Endothelial cell (in vitro differentiated cells): ENCODE data around the gene NUBPL. TPM values are rescaled to one million over a fixed set of nuclear protein-coding genes. Genes with fewer than 3 reads are reported as not detected.
"Not testable (repeated sequence)": the region's sequence is repeated elsewhere in the genome, so short reads cannot be mapped to it uniquely, and the experiment has no call there.

Source experiments
- DNase-seq: peaks from one replicate; pipeline ENCODE4 v3.0.0; 2021; ENCODE audit warnings: low spot score
- H3K27ac Mint-ChIP-seq: one replicate; pipeline ENCODE4 v1.8.0; 2021; ENCODE audit warnings: mixed read lengths, inconsistent platforms; ENCODE audit not compliant: unreplicated experiment
- H3K27me3 Mint-ChIP-seq: one replicate; pipeline ENCODE4 v1.8.0; 2021; ENCODE audit warnings: mild to moderate bottlenecking, moderate library complexity, mixed read lengths, inconsistent platforms; ENCODE audit not compliant: unreplicated experiment
- H3K36me3 Mint-ChIP-seq: one replicate; pipeline ENCODE4 v1.8.0; 2021; ENCODE audit warnings: mild to moderate bottlenecking, low read depth, mixed read lengths, inconsistent platforms; ENCODE audit not compliant: unreplicated experiment
- H3K4me1 Mint-ChIP-seq: one replicate; pipeline ENCODE4 v1.8.0; 2021; ENCODE audit warnings: mild to moderate bottlenecking, mixed read lengths, inconsistent platforms; ENCODE audit not compliant: unreplicated experiment
- H3K4me3 Mint-ChIP-seq: one replicate; pipeline ENCODE4 v1.8.0; 2021; ENCODE audit warnings: mild to moderate bottlenecking, mixed read lengths, inconsistent platforms; ENCODE audit not compliant: unreplicated experiment
- H3K9me3 Mint-ChIP-seq: one replicate; pipeline ENCODE4 v1.8.0; 2021; ENCODE audit warnings: mixed read lengths, inconsistent platforms; ENCODE audit not compliant: unreplicated experiment
- CTCF ChIP-seq: fragments of 200-600 bp; sonication (generic); IDR thresholded peaks from one replicate; pipeline ENCODE4 v1.5.0; 2021; ENCODE audit warnings: antibody characterized with exemption; ENCODE audit not compliant: unreplicated experiment
- total RNA-seq: library from RNA; stranded (reverse); fragmentation: NEBNext Ultra II Directional; extraction: Animal tissue kit (Norgen Biotek cat#: 25700); gene quantifications from one replicate; pipeline ENCODE4 v1.2.1, GENCODE V29; 2021; ENCODE audit not compliant: unreplicated experiment

NUBPL gene
- total RNA-seq, 1 donor from 2014 or later = 11.3 TPM

GRCh38 chr14:31802838-31803237 is 241.6 kb downstream of the NUBPL start:
- H3K4me1 Mint-ChIP-seq = no peaks in the 10 kb centered on the region
- no peaks in the 10 kb centered on the region for H3K36me3 Mint-ChIP-seq
- no peaks in the 10 kb centered on the region for H3K27me3 Mint-ChIP-seq
- no peak overlapping the region for H3K4me3 Mint-ChIP-seq
- no peaks in the 10 kb centered on the region for H3K9me3 Mint-ChIP-seq
- no peak for DNase-seq
- H3K27ac Mint-ChIP-seq = no peak overlapping the region
- TF ChIP-seq CTCF = no peak

- DNase-seq = no peak
- no peak for TF ChIP-seq CTCF
- peaks cover 1% of the 10 kb centered on the region for H3K27me3 Mint-ChIP-seq
- H3K4me3 Mint-ChIP-seq = no peak overlapping the region
- no peak overlapping the region for H3K27ac Mint-ChIP-seq
- H3K9me3 Mint-ChIP-seq = no peaks in the 10 kb centered on the region
- H3K36me3 Mint-ChIP-seq = no peaks in the 10 kb centered on the region
- no peaks in the 10 kb centered on the region for H3K4me1 Mint-ChIP-seq
Observed at GRCh38 chr14:31806249-31806648, 245.0 kb downstream of the NUBPL start.

- not testable (repeated sequence) for H3K36me3 Mint-ChIP-seq, H3K4me3 Mint-ChIP-seq, H3K27ac Mint-ChIP-seq, DNase-seq, H3K27me3 Mint-ChIP-seq, H3K9me3 Mint-ChIP-seq, H3K4me1 Mint-ChIP-seq
Observed at GRCh38 chr14:31811693-31812628, 250.8 kb downstream of the NUBPL start.

GRCh38 chr14:31813724-31814490 is 252.7 kb downstream of the NUBPL start:
- H3K9me3 Mint-ChIP-seq, H3K36me3 Mint-ChIP-seq, H3K27me3 Mint-ChIP-seq, DNase-seq, H3K4me3 Mint-ChIP-seq, H3K4me1 Mint-ChIP-seq, H3K27ac Mint-ChIP-seq: not testable (repeated sequence)

- peaks cover 8% of the 10 kb centered on the region for H3K9me3 Mint-ChIP-seq
- DNase-seq = no peak
- no peaks in the 10 kb centered on the region for H3K27me3 Mint-ChIP-seq
- no peaks in the 10 kb centered on the region for H3K36me3 Mint-ChIP-seq
- no peaks in the 10 kb centered on the region for H3K4me1 Mint-ChIP-seq
- TF ChIP-seq CTCF = no peak
- H3K4me3 Mint-ChIP-seq = no peak overlapping the region
- no peak overlapping the region for H3K27ac Mint-ChIP-seq
Observed at GRCh38 chr14:31819281-31819680, 258.1 kb downstream of the NUBPL start.
